AG08396 (cell line): ENCODE results near the gene CHST9.
"Not testable (repeated sequence)": the region's sequence is repeated elsewhere in the genome, so short reads cannot be mapped to it uniquely, and the experiment has no call there.

Source experiments
- DNase-seq: peaks from one replicate; pipeline ENCODE4 v3.0.0; 2012; ENCODE audit warnings: low spot score, mixed read lengths

CHST9 gene

GRCh38 chr18:27171993-27172392, 13.1 kb downstream of the CHST9 start:
- DNase-seq, result no peak

GRCh38 chr18:27165412-27165811, 19.7 kb downstream of the CHST9 start:
- no peak for DNase-seq

GRCh38 chr18:27164905-27165304, 20.2 kb downstream of the CHST9 start:
- no peak for DNase-seq

GRCh38 chr18:27163197-27163716, 21.9 kb downstream of the CHST9 start:
- not testable (repeated sequence) for DNase-seq

GRCh38 chr18:27149240-27149639, 35.9 kb downstream of the CHST9 start:
- not testable (repeated sequence) for DNase-seq

GRCh38 chr18:27144672-27145071, 40.4 kb downstream of the CHST9 start:
- DNase-seq, result no peak

GRCh38 chr18:27143580-27144287, 41.4 kb downstream of the CHST9 start:
- DNase-seq, result no peak

- DNase-seq, result no peak
Observed at GRCh38 chr18:27142891-27143290, 42.2 kb downstream of the CHST9 start.

- DNase-seq, result no peak
Observed at GRCh38 chr18:27141876-27142275, 43.2 kb downstream of the CHST9 start.

- DNase-seq, result no peak
Observed at GRCh38 chr18:27138079-27138478, 47.0 kb downstream of the CHST9 start.

GRCh38 chr18:27136208-27136535, 48.9 kb downstream of the CHST9 start:
- no peak for DNase-seq

- no peak for DNase-seq
Observed at GRCh38 chr18:27135504-27136207, 49.5 kb downstream of the CHST9 start.

GRCh38 chr18:27130065-27130630, 55.0 kb downstream of the CHST9 start:
- no peak for DNase-seq

GRCh38 chr18:27124196-27124595, 60.9 kb downstream of the CHST9 start:
- DNase-seq, result no peak

- DNase-seq, result no peak
Observed at GRCh38 chr18:27121108-27121507, 64.0 kb downstream of the CHST9 start.

- DNase-seq, result no peak
Observed at GRCh38 chr18:27120246-27120645, 64.9 kb downstream of the CHST9 start.

GRCh38 chr18:27118973-27119372, 66.1 kb downstream of the CHST9 start:
- DNase-seq, result no peak

GRCh38 chr18:27114842-27115241, 70.3 kb downstream of the CHST9 start:
- DNase-seq, result no peak

- DNase-seq, result no peak
Observed at GRCh38 chr18:27113358-27113757, 71.8 kb downstream of the CHST9 start.

GRCh38 chr18:27110319-27110718, 74.8 kb downstream of the CHST9 start:
- no peak for DNase-seq

GRCh38 chr18:27109451-27109850, 75.7 kb downstream of the CHST9 start:
- DNase-seq, result no peak

GRCh38 chr18:27108842-27109241, 76.3 kb downstream of the CHST9 start:
- no peak for DNase-seq

GRCh38 chr18:27104743-27105142, 80.4 kb downstream of the CHST9 start:
- DNase-seq, result no peak
